Testis (tissue), 5 donors: ENCODE data around the gene NCK1. TPM values are rescaled to one million over a fixed set of nuclear protein-coding genes. Genes with fewer than 3 reads are reported as not detected.

Experiments
- DNase-seq: peaks from one replicate; pipeline ENCODE4 v3.0.0-alpha.2; 2019
- H3K27ac ChIP-seq, 2 donors: fragments of 200-600 bp; sonication (generic); one replicate each; pipeline ENCODE4 v1.5.1; 2019
- H3K27me3 ChIP-seq: fragments of 200-600 bp; sonication (generic); one replicate; pipeline ENCODE4 v1.5.1; 2019
- H3K36me3 ChIP-seq: fragments of 200-600 bp; sonication (generic); one replicate; pipeline ENCODE4 v1.5.1; 2017; ENCODE audit warnings: low read depth; ENCODE audit errors: missing control alignments
- H3K4me1 ChIP-seq: fragments of 200-600 bp; sonication (generic); one replicate; pipeline ENCODE4 v1.5.1; 2019
- H3K4me3 ChIP-seq, 2 donors: fragments of 200-600 bp; sonication (generic); one replicate each; pipeline ENCODE4 v1.5.1; 2017 to 2019
- H3K9me3 ChIP-seq: fragments of 200-600 bp; sonication (generic); one replicate; pipeline ENCODE4 v1.5.1; 2017
- CTCF ChIP-seq, 3 experiments: fragments of 450-650 bp in 2 of 3; fragments of 200-600 bp in 1 of 3; sonication (generic) in 1 of 3; IDR thresholded peaks; one replicate each; pipeline ENCODE4 v1.5.1; 2016 to 2019; ENCODE audit warnings: antibody characterized with exemption in 3 of 3, mild to moderate bottlenecking in 2 of 3, moderate library complexity in 1 of 3
- POLR2A ChIP-seq: fragments of 450-650 bp; IDR thresholded peaks from one replicate; pipeline ENCODE4 v1.6.1; 2017; ENCODE audit warnings: antibody characterized with exemption, mild to moderate bottlenecking, moderate library complexity
- WGBS, 2 donors: methylation state at CpG; one replicate each; pipeline ENCODE4 v1.1.5; 2018; 5-methylcytosine and 5-hydroxymethylcytosine counted together
- intact Hi-C: fragments of 100-400 bp; cut with DNase I; formaldehyde crosslinking; loops from one replicate; pipeline ENCODE4 v1.15.1; 2023; ENCODE audit warnings: low total_unique reads
- long read RNA-seq, 2 donors: transcript quantifications; one replicate each; lab custom pipeline, GENCODE V29; 2026
- polyA plus RNA-seq: library from polyadenylated mRNA; stranded (reverse); fragments of 350-450 nt; fragmentation: Illumina TruSeq; extraction: RNeasy Lipid Tissue Mini Kit (QIAGEN cat#74804); gene quantifications from one replicate; pipeline ENCODE4 v1.2.3, GENCODE V29; 2014; ENCODE audit warnings: low read depth, low replicate concordance; ENCODE audit not compliant: insufficient read depth
- total RNA-seq, 2 donors: library from RNA; depleted of rRNA; stranded (reverse); fragments of >200 nt; gene quantifications; one replicate each; pipeline ENCODE4 v1.2.3, GENCODE V29; 2016

The NCK1 gene
- total RNA-seq: 10 to 100 TPM; 42.7 to 45.0 TPM
- 31.1 TPM for polyA plus RNA-seq
- long read RNA-seq, donor 1, transcript NCK1-201 (4 exons, 1,937 nt): major isoform, 11 of 14 reads
- long read RNA-seq, donor 1, partial matches to known transcripts: 0 of 14 reads
- long read RNA-seq, donor 1, other reads (novel, unspliced or antisense): 0 of 14 reads
- long read RNA-seq, donor 2, partial matches to known transcripts: 0 of 1 reads
- long read RNA-seq, donor 2, other reads (novel, unspliced or antisense): 0 of 1 reads

- peak; percentile 83 for TF ChIP-seq POLR2A
- TF ChIP-seq CTCF (IDR thresholded peaks at IDR 0.05): no peak
- Histone ChIP-seq H3K9me3 (no peaks in the 10 kb centered on the region), H3K4me3 (peak within 1 kb of the TSS; percentile 88 to 89), H3K36me3 (no peaks in the 10 kb centered on the region), H3K27me3 (no peaks in the 10 kb centered on the region), H3K4me1 (peaks cover 14% of the 10 kb centered on the region), H3K27ac (peak within 1 kb of the TSS; percentile 95 to 97)
- WGBS, 2 donors: 0% methylated on average over 3 to 51 of the region's 67 CpGs
- intact Hi-C loops: no loop called here
- DNase-seq: peak; percentile 99
Measured at GRCh38 chr3:136861890-136862616, at the start of gene NCK1. Gene NCK1 (plus strand): TSS chr3:136862208. CDS start chr3:136928002, 65,794 bp downstream.

- WGBS, 2 donors: 18 to 47% methylated on average over 1 of the region's 1 CpG
- no peaks in the 10 kb centered on the region for H3K27me3 ChIP-seq
- H3K36me3 ChIP-seq: no peaks in the 10 kb centered on the region
- intact Hi-C loops: no loop called here
- peak overlapping the region in 1 of 2 donors; percentile 90 for H3K27ac ChIP-seq
- no peaks in the 10 kb centered on the region for H3K9me3 ChIP-seq
- no peak overlapping the region for H3K4me3 ChIP-seq
- no peak for DNase-seq
- peaks cover 4% of the 10 kb centered on the region for H3K4me1 ChIP-seq
- no peak for TF ChIP-seq POLR2A
- no peak for TF ChIP-seq CTCF (IDR thresholded peaks at IDR 0.05)
Measured at GRCh38 chr3:136817448-136817847, 44.6 kb upstream of the NCK1 start.

- H3K27me3 ChIP-seq: no peaks in the 10 kb centered on the region
- intact Hi-C loops: no loop called here
- no peaks in the 10 kb centered on the region for H3K9me3 ChIP-seq
- peak; percentile 75 for DNase-seq
- peaks cover 4% of the 10 kb centered on the region for H3K4me1 ChIP-seq
- TF ChIP-seq CTCF (IDR thresholded peaks at IDR 0.05): no peak
- TF ChIP-seq POLR2A: no peak
- H3K4me3 ChIP-seq: peak overlapping the region; percentile 82 to 83
- H3K27ac ChIP-seq: peak overlapping the region; percentile 89 to 90
- H3K36me3 ChIP-seq: no peaks in the 10 kb centered on the region
- WGBS, 2 donors: 2 to 5% methylated on average over 7 to 8 of the region's 8 CpGs
Measured at GRCh38 chr3:136818191-136818768, 43.7 kb upstream of the NCK1 start.

GRCh38 chr3:136818769-136819391 lies 43.1 kb upstream of the NCK1 start, which contains the start of gene SLC35G2:
Gene SLC35G2 (plus strand): TSS chr3:136819126. CDS start chr3:136854461, 35,335 bp downstream.
- Histone ChIP-seq H3K4me3 (peak within 1 kb of the TSS; percentile 82 to 83), H3K27ac (peak within 1 kb of the TSS; percentile 89 to 90), H3K36me3 (no peaks in the 10 kb centered on the region), H3K4me1 (peaks cover 4% of the 10 kb centered on the region), H3K9me3 (no peaks in the 10 kb centered on the region), H3K27me3 (no peaks in the 10 kb centered on the region)
- peak; percentile 84 for DNase-seq
- TF ChIP-seq POLR2A: no peak
- TF ChIP-seq CTCF (IDR thresholded peaks at IDR 0.05): no peak
- intact Hi-C loops: no loop called here
- WGBS, 2 donors: 1% methylated on average over 17 to 41 of the region's 60 CpGs
